CD4-positive, alpha-beta memory T cell (primary cell): ENCODE data around the gene HAUS7. TPM values are rescaled to one million over a fixed set of nuclear protein-coding genes. Genes with fewer than 3 reads are reported as not detected.
A peak's percentile ranks its signal among the peaks of the same experiment; 100 is the strongest.

Experiments used
- CTCF ChIA-PET: fragments of 350-600 bp; sonication (Branson Sonifier 250); formaldehyde crosslinking; loops from one replicate; lab custom pipeline; 2021; ENCODE audit warnings: inconsistent platforms; ENCODE audit not compliant: partially characterized antibody; lab: Charles Lee
- POLR2A ChIA-PET: fragments of 350-600 bp; sonication (Branson Sonifier 250); formaldehyde crosslinking; loops from one replicate; lab custom pipeline; 2021; ENCODE audit not compliant: partially characterized antibody; lab: Charles Lee
- DNase-seq, 5 donors: peaks; one replicate each; pipeline versions ENCODE4 v3.0.0 to v3.0.0-alpha.2; 2020 to 2022; ENCODE audit warnings: mixed read lengths in 1 of 5
- H3K27ac ChIP-seq: one replicate; pipeline ENCODE4 v1.7.0; 2013; ENCODE audit warnings: low read depth, low read length
- H3K27me3 ChIP-seq: 2 replicates; pipeline ENCODE4 v1.7.0; 2013; ENCODE audit warnings: mild to moderate bottlenecking, low read length, moderate library complexity; ENCODE audit not compliant: insufficient read depth
- H3K36me3 ChIP-seq: 2 replicates; pipeline ENCODE4 v1.7.0; 2013; ENCODE audit warnings: mild to moderate bottlenecking, low read length, moderate library complexity; ENCODE audit not compliant: insufficient read depth
- H3K4me1 ChIP-seq: 2 replicates; pipeline ENCODE4 v1.7.0; 2013; ENCODE audit warnings: mild to moderate bottlenecking, low read length, moderate library complexity; ENCODE audit not compliant: insufficient read depth
- H3K4me3 ChIP-seq, 2 donors: one replicate each; pipeline ENCODE4 v1.7.0; 2013; ENCODE audit warnings: low read length in 2 of 2, mild to moderate bottlenecking in 1 of 2
- H3K9me3 ChIP-seq, 2 donors: one replicate each; pipeline ENCODE4 v1.7.0; 2013; ENCODE audit warnings: low read length in 2 of 2, control low read depth in 1 of 2; ENCODE audit not compliant: control insufficient read depth in 1 of 2
- H3K27ac Mint-ChIP-seq, 7 donors: one replicate each; pipeline ENCODE4 v1.8.0; 2020 to 2021; ENCODE audit warnings: mixed read lengths in 7 of 7, mild to moderate bottlenecking in 6 of 7, inconsistent platforms in 3 of 7, moderate library complexity in 3 of 7
- H3K27me3 Mint-ChIP-seq, 2 donors: one replicate each; pipeline ENCODE4 v1.8.0; 2020 to 2021; ENCODE audit warnings: mixed read lengths in 2 of 2
- H3K36me3 Mint-ChIP-seq, 2 donors: one replicate each; pipeline ENCODE4 v1.8.0; 2020 to 2021; ENCODE audit warnings: mixed read lengths in 2 of 2, inconsistent platforms in 1 of 2, mild to moderate bottlenecking in 1 of 2
- H3K4me1 Mint-ChIP-seq, 4 donors: one replicate each; pipeline ENCODE4 v1.8.0; 2020 to 2021; ENCODE audit warnings: mixed read lengths in 4 of 4, mild to moderate bottlenecking in 1 of 4
- H3K4me3 Mint-ChIP-seq, 8 donors: one replicate each; pipeline ENCODE4 v1.8.0; 2020 to 2021; ENCODE audit warnings: mixed read lengths in 8 of 8, mild to moderate bottlenecking in 7 of 8, moderate library complexity in 6 of 8, inconsistent platforms in 3 of 8
- H3K9me3 Mint-ChIP-seq, 8 donors: one replicate each; pipeline ENCODE4 v1.8.0; 2020 to 2021; ENCODE audit warnings: mixed read lengths in 8 of 8, mild to moderate bottlenecking in 5 of 8, inconsistent platforms in 3 of 8, moderate library complexity in 1 of 8
- intact Hi-C: fragments of 100-400 bp; cut with micrococcal nuclease; formaldehyde crosslinking; loops from one replicate; pipeline ENCODE4 v1.15.1; 2023
- polyA plus RNA-seq, 2 donors: library from polyadenylated mRNA; unstranded; fragments of 300-500 nt; fragmentation: Illumina TruSeq; gene quantifications; one replicate each; pipeline ENCODE4 v1.2.3, GENCODE V29; 2021
- total RNA-seq, 2 experiments: library from RNA; stranded (reverse); gene quantifications; one replicate each; pipeline ENCODE4 v1.2.3, GENCODE V29; 2021

The HAUS7 gene
- total and polyA plus RNA-seq, 4 experiments from 2014 or later: 29.7 to 33.8 (median 31.8) TPM

- no peak overlapping the region for H3K27ac ChIP-seq
- ChIA-PET CTCF (interaction anchor here (1.0 kb wide), 1 partner anchor 44 kb away, joined by 3 read pairs; no protein-coding TSS in a partner anchor), POLR2A (no interaction called here)
- no peak for DNase-seq
- no peaks in the 10 kb centered on the region for H3K27me3 Mint-ChIP-seq
- peak overlapping the region in 1 of 7 donors; percentile 52 for H3K27ac Mint-ChIP-seq
- H3K27me3 ChIP-seq: no peaks in the 10 kb centered on the region
- H3K36me3 ChIP-seq: peaks cover 7% of the 10 kb centered on the region
- intact Hi-C loops: no loop called here
- H3K9me3 Mint-ChIP-seq: no peaks in the 10 kb centered on the region
- H3K4me3 ChIP-seq: no peak overlapping the region
- H3K9me3 ChIP-seq: no peaks in the 10 kb centered on the region
- no peaks in the 10 kb centered on the region for H3K4me1 ChIP-seq
- H3K4me3 Mint-ChIP-seq: no peak overlapping the region
- H3K4me1 Mint-ChIP-seq: peaks cover 0 to 3% (median 0%) of the 10 kb centered on the region in 4 donors
- peaks cover 12 to 32% of the 10 kb centered on the region in 2 donors for H3K36me3 Mint-ChIP-seq
Measured at GRCh38 chrX:153463031-153463430, 7.3 kb downstream of the HAUS7 start.

DNA sequence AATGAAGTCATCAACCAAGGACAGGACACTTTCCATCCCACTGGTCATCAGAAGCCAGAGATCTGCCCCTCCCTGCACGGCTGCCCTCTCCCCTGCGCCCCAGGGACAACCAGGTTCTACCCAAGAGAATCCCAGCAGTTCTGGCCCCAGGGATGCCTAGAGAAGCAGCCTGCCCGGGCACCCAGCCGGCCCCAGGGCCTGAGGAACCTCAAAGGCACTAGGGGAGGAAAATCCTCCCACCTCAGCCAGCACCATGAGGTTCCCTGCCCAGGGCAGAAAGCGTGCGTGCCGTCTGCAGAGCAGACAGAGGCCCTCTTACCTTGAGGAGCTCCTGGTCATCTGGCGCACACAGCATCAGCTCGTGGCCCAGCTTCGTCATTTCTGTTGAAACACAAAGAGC lies 8.1 kb downstream of the HAUS7 start:
- Mint-ChIP-seq H3K4me3 (no peak overlapping the region), H3K36me3 (peaks cover 12 to 31% of the 10 kb centered on the region in 2 donors), H3K4me1 (peaks cover 0 to 1% (median 0%) of the 10 kb centered on the region in 4 donors), H3K27ac (no peak overlapping the region), H3K9me3 (no peaks in the 10 kb centered on the region), H3K27me3 (no peaks in the 10 kb centered on the region)
- Histone ChIP-seq H3K27me3 (no peaks in the 10 kb centered on the region), H3K9me3 (no peaks in the 10 kb centered on the region), H3K4me3 (no peak overlapping the region), H3K36me3 (peaks cover 7% of the 10 kb centered on the region), H3K27ac (no peak overlapping the region), H3K4me1 (no peaks in the 10 kb centered on the region)
- ChIA-PET POLR2A (no interaction called here), CTCF (interaction anchor here (4.1 kb wide), 1 partner anchor 45 kb away, joined by 36 read pairs; no protein-coding TSS in a partner anchor)
- DNase-seq: no peak
- intact Hi-C loops: no loop called here

DNA sequence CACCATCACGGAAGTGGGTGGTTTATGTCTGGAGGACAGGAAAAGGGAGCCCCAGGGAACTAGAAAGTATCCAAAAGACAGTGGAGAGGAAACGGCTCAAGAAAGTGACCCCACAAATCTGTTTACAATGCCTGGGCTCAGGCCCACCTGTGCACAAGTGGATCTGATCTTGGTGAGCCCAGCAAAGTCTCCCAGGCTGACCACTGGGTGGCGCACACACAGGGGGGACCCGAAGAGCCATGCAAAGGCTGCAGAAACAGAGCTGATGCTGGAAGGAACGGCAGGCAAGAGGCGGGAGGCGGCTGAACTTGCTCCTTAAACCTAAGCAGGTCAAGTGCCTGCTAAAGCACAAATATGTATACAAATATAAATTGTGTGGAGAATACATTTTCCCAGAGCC lies 9.6 kb downstream of the HAUS7 start:
- Histone ChIP-seq H3K27ac (no peak overlapping the region), H3K27me3 (no peaks in the 10 kb centered on the region), H3K36me3 (peaks cover 7% of the 10 kb centered on the region), H3K4me1 (no peaks in the 10 kb centered on the region), H3K4me3 (no peak overlapping the region), H3K9me3 (no peaks in the 10 kb centered on the region)
- peaks cover 0 to 1% (median 0%) of the 10 kb centered on the region in 4 donors for H3K4me1 Mint-ChIP-seq
- peak in 4 of 5 donors; percentile 30 to 47 (median 38) for DNase-seq
- CTCF ChIA-PET: interaction anchor here (0.7 to 4.1 kb wide), 9 partner anchors 9 to 402 kb away, joined by 3 to 36 read pairs (median 3); partner anchors contain the start of genes TREX2 and ZFP92
- no peak overlapping the region for H3K4me3 Mint-ChIP-seq
- H3K36me3 Mint-ChIP-seq: peaks cover 12 to 31% of the 10 kb centered on the region in 2 donors
- intact Hi-C loops: loop anchor here (1.0 kb wide), 1 partner anchor 46 kb away; no protein-coding TSS in a partner anchor
- no peak overlapping the region for H3K27ac Mint-ChIP-seq
- no peaks in the 10 kb centered on the region for H3K9me3 Mint-ChIP-seq
- POLR2A ChIA-PET: interaction anchor here (0.6 kb wide), 1 partner anchor 9 kb away, joined by 3 read pairs; no protein-coding TSS in a partner anchor
- H3K27me3 Mint-ChIP-seq: no peaks in the 10 kb centered on the region

DNA sequence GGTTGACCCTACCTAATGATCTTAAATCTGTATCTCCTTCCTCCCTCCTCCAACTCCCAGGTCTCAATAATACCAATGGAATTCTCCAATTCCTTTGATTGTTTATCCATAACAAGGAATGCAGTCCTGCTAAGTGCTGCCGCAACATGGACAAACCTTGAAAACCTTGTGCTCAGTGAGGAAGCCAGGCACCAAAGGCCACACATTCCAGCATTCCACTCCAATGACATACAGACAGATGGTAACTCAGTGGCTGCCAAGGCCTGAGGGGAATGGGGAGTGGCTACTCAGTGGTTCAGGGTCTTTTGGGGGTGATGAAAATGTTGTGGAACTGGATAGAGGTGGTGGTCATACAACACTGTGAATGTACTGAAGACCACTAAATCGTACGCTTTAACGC lies 10.4 kb downstream of the HAUS7 start:
- ChIA-PET POLR2A (no interaction called here), CTCF (interaction anchor here (1.3 to 4.1 kb wide), 4 partner anchors 14 to 48 kb away, joined by 3 to 36 read pairs (median 4); partner anchors contain the start of genes TREX2 and ZFP92)
- Histone ChIP-seq H3K9me3 (no peaks in the 10 kb centered on the region), H3K4me1 (no peaks in the 10 kb centered on the region), H3K36me3 (peaks cover 7% of the 10 kb centered on the region), H3K27ac (no peak overlapping the region), H3K27me3 (no peaks in the 10 kb centered on the region), H3K4me3 (no peak overlapping the region)
- H3K9me3 Mint-ChIP-seq: no peaks in the 10 kb centered on the region
- peaks cover 12 to 31% of the 10 kb centered on the region in 2 donors for H3K36me3 Mint-ChIP-seq
- no peak overlapping the region for H3K27ac Mint-ChIP-seq
- no peak overlapping the region for H3K4me3 Mint-ChIP-seq
- peaks cover 0 to 1% (median 0%) of the 10 kb centered on the region in 4 donors for H3K4me1 Mint-ChIP-seq
- no peak for DNase-seq
- H3K27me3 Mint-ChIP-seq: no peaks in the 10 kb centered on the region
- intact Hi-C loops: no loop called here

GRCh38 chrX:153458476-153458875 lies 11.9 kb downstream of the HAUS7 start:
- Mint-ChIP-seq H3K9me3 (no peaks in the 10 kb centered on the region), H3K4me1 (peaks cover 0 to 1% (median 0%) of the 10 kb centered on the region in 4 donors), H3K27me3 (no peaks in the 10 kb centered on the region), H3K36me3 (peaks cover 12 to 24% of the 10 kb centered on the region in 2 donors), H3K27ac (peak overlapping the region in 1 of 7 donors; percentile 47), H3K4me3 (no peak overlapping the region)
- POLR2A ChIA-PET: no interaction called here
- Histone ChIP-seq H3K4me3 (no peak overlapping the region), H3K27me3 (no peaks in the 10 kb centered on the region), H3K36me3 (peaks cover 7% of the 10 kb centered on the region), H3K27ac (no peak overlapping the region), H3K9me3 (no peaks in the 10 kb centered on the region), H3K4me1 (no peaks in the 10 kb centered on the region)
- intact Hi-C loops: no loop called here
- no peak for DNase-seq
- CTCF ChIA-PET: interaction anchor here (4.1 kb wide), 1 partner anchor 49 kb away, joined by 36 read pairs; no protein-coding TSS in a partner anchor

DNA sequence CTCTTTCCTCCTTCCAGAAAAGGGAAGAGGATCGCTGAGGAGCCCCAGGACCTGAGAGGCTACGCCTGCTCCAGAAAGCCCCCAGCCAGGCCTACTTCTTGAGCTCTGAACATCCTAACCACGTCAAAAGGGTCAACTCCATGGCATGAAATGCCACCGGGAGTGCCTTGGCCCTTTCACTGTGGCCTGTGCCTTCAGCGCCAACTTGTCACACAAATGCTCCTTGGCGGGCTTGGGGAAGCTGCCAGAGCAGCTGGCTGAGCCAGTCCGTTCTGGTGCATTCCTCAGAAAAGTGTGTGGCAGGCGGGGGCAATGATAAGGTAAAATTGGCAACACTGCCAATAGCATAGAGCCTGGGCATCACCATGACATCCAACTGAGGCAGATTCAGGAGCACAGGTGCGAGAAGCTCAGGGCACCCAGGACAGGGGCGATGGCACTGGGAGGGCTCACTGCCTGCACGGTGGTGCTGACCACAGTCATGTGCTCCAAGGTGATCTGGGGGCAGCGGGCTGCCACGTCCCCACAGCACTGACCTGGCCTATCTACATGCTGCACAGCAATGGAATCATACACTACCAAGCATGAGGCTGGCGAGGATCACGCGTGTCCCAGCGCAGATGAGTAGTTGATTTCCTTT lies 12.4 kb downstream of the HAUS7 start:
- H3K4me1 Mint-ChIP-seq: peaks cover 0 to 1% (median 0%) of the 10 kb centered on the region in 4 donors
- intact Hi-C loops: no loop called here
- H3K27ac Mint-ChIP-seq: no peak overlapping the region
- no peaks in the 10 kb centered on the region for H3K27me3 Mint-ChIP-seq
- CTCF ChIA-PET: interaction anchor here (0.8 to 4.1 kb wide), 2 partner anchors 50 to 51 kb away, joined by 3 to 36 read pairs; no protein-coding TSS in a partner anchor
- Histone ChIP-seq H3K9me3 (no peaks in the 10 kb centered on the region), H3K4me1 (no peaks in the 10 kb centered on the region), H3K36me3 (peaks cover 7% of the 10 kb centered on the region), H3K4me3 (no peak overlapping the region), H3K27ac (no peak overlapping the region), H3K27me3 (no peaks in the 10 kb centered on the region)
- no peak for DNase-seq
- POLR2A ChIA-PET: no interaction called here
- no peaks in the 10 kb centered on the region for H3K9me3 Mint-ChIP-seq
- no peak overlapping the region for H3K4me3 Mint-ChIP-seq
- peaks cover 12 to 26% of the 10 kb centered on the region in 2 donors for H3K36me3 Mint-ChIP-seq

DNA sequence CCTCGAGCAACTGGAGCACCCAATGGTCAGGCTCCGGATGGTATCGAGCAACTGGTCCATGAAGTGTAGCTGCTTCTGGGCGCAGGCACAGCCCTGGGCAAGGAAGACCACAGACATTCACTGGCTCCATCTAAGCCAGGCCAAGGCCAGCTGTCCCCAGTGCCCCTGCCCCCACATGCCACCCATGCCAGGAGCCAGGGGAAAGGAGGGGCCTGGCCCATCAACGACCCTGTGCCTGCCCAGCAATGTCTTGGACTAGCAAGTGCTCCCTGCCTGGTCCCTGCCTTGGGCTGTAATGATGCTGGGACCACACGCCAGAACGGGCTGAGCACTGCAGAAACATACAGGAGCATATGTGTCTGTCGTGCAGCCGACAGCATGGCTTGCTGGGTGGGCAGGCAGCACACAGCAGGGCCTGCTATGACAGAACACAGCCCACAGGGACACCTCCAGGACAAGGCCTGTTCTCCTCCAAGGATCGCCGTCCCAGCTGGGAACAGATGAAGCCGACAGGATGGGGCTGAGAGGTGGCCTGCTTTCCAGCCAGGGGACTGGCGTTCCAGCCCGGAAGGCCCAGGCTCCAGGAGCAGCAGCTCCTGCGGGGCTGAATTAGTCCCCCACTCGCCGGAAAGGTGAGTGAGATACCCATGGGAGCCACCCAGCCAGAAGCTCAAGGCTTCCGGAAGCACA lies 13.1 kb downstream of the HAUS7 start:
- POLR2A ChIA-PET: no interaction called here
- no peaks in the 10 kb centered on the region for H3K27me3 Mint-ChIP-seq
- Histone ChIP-seq H3K9me3 (no peaks in the 10 kb centered on the region), H3K27ac (no peak overlapping the region), H3K4me3 (no peak overlapping the region), H3K27me3 (no peaks in the 10 kb centered on the region), H3K36me3 (peaks cover 7% of the 10 kb centered on the region), H3K4me1 (no peaks in the 10 kb centered on the region)
- no peak overlapping the region for H3K4me3 Mint-ChIP-seq
- DNase-seq: no peak
- CTCF ChIA-PET: interaction anchor here (0.8 kb wide), 1 partner anchor 50 kb away, joined by 3 read pairs; no protein-coding TSS in a partner anchor
- no peaks in the 10 kb centered on the region for H3K9me3 Mint-ChIP-seq
- H3K36me3 Mint-ChIP-seq: peaks cover 12 to 28% of the 10 kb centered on the region in 2 donors
- intact Hi-C loops: no loop called here
- peaks cover 0 to 1% (median 0%) of the 10 kb centered on the region in 4 donors for H3K4me1 Mint-ChIP-seq
- peak overlapping the region in 1 of 7 donors; percentile 24 for H3K27ac Mint-ChIP-seq
